H9 (cell line): ENCODE measurements around the gene CASD1. TPM values are rescaled to one million over a fixed set of nuclear protein-coding genes. Genes with fewer than 3 reads are reported as not detected.

Experiments
- DNase-seq: peaks from one replicate; pipeline ENCODE4 v3.0.0-alpha.2; 2017
- H2AFZ ChIP-seq: one replicate; pipeline ENCODE4 v1.6.1; 2013; ENCODE audit warnings: mild to moderate bottlenecking, low read length, control low read depth, moderate library complexity
- H2AK5ac ChIP-seq: 2 replicates; pipeline ENCODE4 v1.6.1; 2013; ENCODE audit warnings: low read length, control low read depth, mixed read lengths; ENCODE audit not compliant: insufficient read length
- H2BK120ac ChIP-seq: one replicate; pipeline ENCODE4 v1.6.1; 2013; ENCODE audit warnings: low read depth, mild to moderate bottlenecking, low read length, control low read depth, inconsistent platforms; ENCODE audit not compliant: poor library complexity, severe bottlenecking
- H2BK12ac ChIP-seq: 2 replicates; pipeline ENCODE4 v1.6.1; 2013; ENCODE audit warnings: low read length, control low read depth, mixed read lengths, low read depth; ENCODE audit not compliant: insufficient read length
- H2BK15ac ChIP-seq: 2 replicates; pipeline ENCODE4 v1.6.1; 2013; ENCODE audit warnings: low read depth, low read length, control low read depth
- H2BK20ac ChIP-seq: one replicate; pipeline ENCODE4 v1.6.1; 2013; ENCODE audit warnings: low read depth, mild to moderate bottlenecking, low read length, control low read depth, inconsistent platforms; ENCODE audit not compliant: poor library complexity, severe bottlenecking
- H2BK5ac ChIP-seq: 2 replicates; pipeline ENCODE4 v1.6.1; 2013; ENCODE audit warnings: low read length, control low read depth, mixed read lengths; ENCODE audit not compliant: insufficient read length
- H3K14ac ChIP-seq: 2 replicates; pipeline ENCODE4 v1.6.1; 2013; ENCODE audit warnings: low read length, control low read depth; ENCODE audit not compliant: insufficient read depth
- H3K18ac ChIP-seq: 2 replicates; pipeline ENCODE4 v1.6.1; 2013; ENCODE audit warnings: low read depth, mild to moderate bottlenecking, mixed read lengths, low read length, control low read depth; ENCODE audit not compliant: insufficient read length
- H3K23ac ChIP-seq: 2 replicates; pipeline ENCODE4 v1.6.1; 2013; ENCODE audit warnings: low read length, control low read depth, mixed read lengths, low read depth; ENCODE audit not compliant: insufficient read length
- H3K23me2 ChIP-seq: 2 replicates; pipeline ENCODE4 v1.6.1; 2013; ENCODE audit warnings: low read depth, mild to moderate bottlenecking, mixed read lengths, low read length, control low read depth; ENCODE audit not compliant: insufficient read length, poor library complexity, severe bottlenecking
- H3K27ac ChIP-seq: 2 replicates; pipeline ENCODE4 v1.5.1; 2013; ENCODE audit warnings: low read length, control low read depth, mixed read lengths, low read depth; ENCODE audit not compliant: insufficient read length
- H3K27me3 ChIP-seq: 2 replicates; pipeline ENCODE4 v1.6.1; 2013; ENCODE audit warnings: low read length, control low read depth, inconsistent platforms; ENCODE audit not compliant: insufficient read depth
- H3K4ac ChIP-seq: 2 replicates; pipeline ENCODE4 v1.6.1; 2013; ENCODE audit warnings: low read depth, mild to moderate bottlenecking, control low read depth, inconsistent platforms, low read length, moderate library complexity
- H3K4me1 ChIP-seq: 2 replicates; pipeline ENCODE4 v1.6.1; 2013; ENCODE audit warnings: low read length, control low read depth, inconsistent platforms; ENCODE audit not compliant: insufficient read depth
- H3K4me2 ChIP-seq: 2 replicates; pipeline ENCODE4 v1.6.1; 2013; ENCODE audit warnings: low read length, control low read depth, mixed read lengths; ENCODE audit not compliant: insufficient read length, insufficient read depth
- H3K56ac ChIP-seq: 2 replicates; pipeline ENCODE4 v1.6.1; 2013; ENCODE audit warnings: low read depth, mild to moderate bottlenecking, mixed read lengths, low read length, control low read depth; ENCODE audit not compliant: insufficient read length
- H3K79me1 ChIP-seq: 2 replicates; pipeline ENCODE4 v1.6.1; 2013; ENCODE audit warnings: low read depth, mild to moderate bottlenecking, moderate library complexity, low read length, control low read depth, inconsistent platforms; ENCODE audit not compliant: insufficient read depth, poor library complexity, severe bottlenecking
- H3K79me2 ChIP-seq: 2 replicates; pipeline ENCODE4 v1.6.1; 2013; ENCODE audit warnings: low read length, control low read depth, inconsistent platforms; ENCODE audit not compliant: insufficient read depth
- H3K9ac ChIP-seq: 2 replicates; pipeline ENCODE4 v1.6.1; 2013; ENCODE audit warnings: low read length, control low read depth, mixed read lengths; ENCODE audit not compliant: insufficient read length; ENCODE audit errors: extremely low read depth
- H3K9me3 ChIP-seq: one replicate; pipeline ENCODE4 v1.6.1; 2013; ENCODE audit warnings: low read depth, low read length, inconsistent platforms; ENCODE audit not compliant: control insufficient read depth
- H3T11ph ChIP-seq: one replicate; pipeline ENCODE4 v1.6.1; 2013; ENCODE audit warnings: mild to moderate bottlenecking, low read length, control low read depth, inconsistent platforms
- H4K20me1 ChIP-seq: one replicate; pipeline ENCODE4 v1.6.1; 2013; ENCODE audit not compliant: control insufficient read depth, insufficient read length, insufficient read depth
- H4K5ac ChIP-seq: 2 replicates; pipeline ENCODE4 v1.6.1; 2013; ENCODE audit warnings: low read depth, mild to moderate bottlenecking, mixed read lengths, low read length, control low read depth; ENCODE audit not compliant: insufficient read length
- H4K8ac ChIP-seq: replicated peaks from 2 replicates; pipeline ENCODE4 v1.6.1; 2013; ENCODE audit warnings: low read length, control low read depth, mixed read lengths, low read depth; ENCODE audit not compliant: insufficient read length
- H4K91ac ChIP-seq: 2 replicates; pipeline ENCODE4 v1.6.1; 2013; ENCODE audit warnings: low read depth, mild to moderate bottlenecking, moderate library complexity, mixed read lengths, low read length, control low read depth; ENCODE audit not compliant: insufficient read length
- H3K27ac Mint-ChIP-seq, 3 experiments: 2 replicates in 2 of 3; 3 replicates in 1 of 3; pipeline ENCODE4 v1.8.0; 2020 to 2021; ENCODE audit warnings: mixed read lengths in 3 of 3, mild to moderate bottlenecking in 1 of 3, moderate library complexity in 1 of 3
- H3K27me3 Mint-ChIP-seq: 2 replicates; pipeline ENCODE4 v1.8.0; 2021; ENCODE audit warnings: low read depth, mild to moderate bottlenecking, moderate library complexity, mixed read lengths
- H3K36me3 Mint-ChIP-seq, 3 experiments: 2 replicates in 2 of 3; 3 replicates in 1 of 3; pipeline ENCODE4 v1.8.0; 2020 to 2021; ENCODE audit warnings: low read depth in 3 of 3, mixed read lengths in 3 of 3; ENCODE audit not compliant: insufficient read depth in 1 of 3
- H3K4me1 Mint-ChIP-seq, 2 experiments: 2 replicates each; pipeline ENCODE4 v1.8.0; 2020; ENCODE audit warnings: mixed read lengths in 2 of 2
- H3K4me3 Mint-ChIP-seq, 2 experiments: 2 replicates in 1 of 2; 3 replicates in 1 of 2; pipeline ENCODE4 v1.8.0; 2020 to 2021; ENCODE audit warnings: mild to moderate bottlenecking in 2 of 2, mixed read lengths in 2 of 2, moderate library complexity in 1 of 2
- H3K9me3 Mint-ChIP-seq, 2 experiments: 2 replicates in 1 of 2; 3 replicates in 1 of 2; pipeline ENCODE4 v1.8.0; 2020; ENCODE audit warnings: mild to moderate bottlenecking in 2 of 2, mixed read lengths in 2 of 2, moderate library complexity in 1 of 2
- CTCF ChIP-seq: fragments of 200-600 bp; sonication (generic); conservative IDR thresholded peaks from 3 replicates; pipeline ENCODE4 v1.8.0; 2021; ENCODE audit warnings: antibody characterized with exemption, mild to moderate bottlenecking
- WGBS: extraction: QIAGEN DNeasy Blood & Tissue Kit; methylation state at CpG from one replicate; pipeline ENCODE4 v1.1.7; 2013; ENCODE audit warnings: missing lambda C conversion rate, low lambda C conversion rate, mixed read lengths; ENCODE audit not compliant: insufficient read length; ENCODE audit errors: extremely low coverage; 5-methylcytosine and 5-hydroxymethylcytosine counted together
- total RNA-seq: library from RNA; stranded (reverse); gene quantifications from 2 replicates; pipeline ENCODE4 v1.2.1, GENCODE V29; 2021

The CASD1 gene
- total RNA-seq, 1 experiment from 2014 or later, result 21.6 TPM

- no peak for TF ChIP-seq CTCF
- no CpG with 5 or more reads among the region's 1 CpG for WGBS
- Histone ChIP-seq H4K8ac (no peak overlapping the region), H3K79me2 (no peaks in the 10 kb centered on the region), H3K27me3 (no peaks in the 10 kb centered on the region), H3K56ac (no peak overlapping the region), H3K23me2 (no peaks in the 10 kb centered on the region), H2AK5ac (no peak overlapping the region), H2BK15ac (no peak overlapping the region), H2AFZ (no peak overlapping the region), H3K27ac (no peak overlapping the region), H4K20me1 (no peaks in the 10 kb centered on the region), H3K79me1 (no peaks in the 10 kb centered on the region), H3K4ac (no peak overlapping the region), H2BK5ac (no peak overlapping the region), H2BK120ac (no peak overlapping the region), H3K23ac (no peak overlapping the region), H2BK20ac (no peak overlapping the region), H3T11ph (no peak overlapping the region), H3K9me3 (no peaks in the 10 kb centered on the region), H3K9ac (no peak overlapping the region), H2BK12ac (no peak overlapping the region), H3K4me2 (no peak overlapping the region), H4K5ac (no peak overlapping the region), H3K18ac (no peak overlapping the region), H4K91ac (no peak overlapping the region), H3K4me1 (no peaks in the 10 kb centered on the region), H3K14ac (no peak overlapping the region)
- peaks cover 2 to 7% (median 6%) of the 10 kb centered on the region in 3 experiments; a peak in 6 of 7 replicates for H3K36me3 Mint-ChIP-seq
- H3K27me3 Mint-ChIP-seq, result no peaks in the 10 kb centered on the region; the same call in 1 of the 2 replicates
- H3K4me1 Mint-ChIP-seq, result peaks cover 7 to 11% of the 10 kb centered on the region in 2 experiments; a peak in 3 of 4 replicates
- no peak overlapping the region for H3K4me3 Mint-ChIP-seq
- H3K27ac Mint-ChIP-seq, result no peak overlapping the region
- peaks cover 0 to 5% of the 10 kb centered on the region in 2 experiments; a peak in 2 of 5 replicates for H3K9me3 Mint-ChIP-seq
- DNase-seq, result no peak
Measured at GRCh38 chr7:94605031-94605430, 95.4 kb downstream of the CASD1 start.

Other genes starting within 250 kb of the CASD1 start
- gene COL1A2, start 114.9 kb upstream of the CASD1 start, total RNA-seq, result 42.1 and 42.8 TPM in 2 replicates
- gene SGCE, start 146.3 kb downstream of the CASD1 start, total RNA-seq, result 30.5 and 30.8 TPM in 2 replicates